GM21619 (cell line): ENCODE data around the gene TRIM33.
"Not testable (repeated sequence)": the region's sequence is repeated elsewhere in the genome, so short reads cannot be mapped to it uniquely, and the experiment has no call there.

Source experiments
- ATAC-seq: cut with Tn5 transposase; IDR thresholded peaks from one replicate; pipeline ENCODE4 v1.9.1; 2021; ENCODE audit not compliant: unreplicated experiment

TRIM33 gene

DNA sequence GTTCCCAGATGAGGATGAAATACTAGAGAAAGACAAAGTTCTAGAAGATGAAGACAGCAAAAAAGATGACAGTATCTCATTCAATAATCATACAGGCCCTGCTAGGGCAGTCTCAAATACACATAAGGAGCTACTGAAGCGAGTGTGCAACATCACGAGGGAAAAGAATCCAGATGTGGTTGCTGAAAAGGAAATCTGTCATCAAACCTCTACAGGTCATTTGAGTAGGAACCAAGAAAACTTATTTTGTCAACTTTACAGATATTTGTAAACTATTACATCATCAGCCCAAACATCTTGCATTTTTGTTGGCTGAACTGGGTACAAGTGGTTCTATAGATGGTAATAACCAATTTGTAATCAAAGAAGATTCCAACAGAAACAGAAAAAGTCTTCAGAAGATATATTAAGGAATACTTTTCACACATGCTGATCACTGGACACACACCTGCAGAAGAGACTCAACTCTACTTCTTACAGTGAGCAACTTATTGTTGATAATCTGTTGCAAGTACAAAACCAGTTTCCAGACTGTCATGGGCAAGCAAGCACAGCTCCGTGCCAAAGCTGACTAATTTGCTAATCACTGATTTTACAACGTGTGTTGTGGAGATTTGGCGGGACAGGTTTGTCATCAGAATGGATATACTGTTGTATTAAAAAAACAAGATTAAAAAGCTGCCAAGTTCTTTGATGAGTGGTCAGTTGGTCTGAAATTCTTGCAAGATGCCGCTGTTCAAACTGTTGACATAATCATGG, 42.1 kb downstream of the TRIM33 start:
- ATAC-seq: no peak

GRCh38 chr1:114468047-114468446, 43.0 kb downstream of the TRIM33 start:
- ATAC-seq: no peak

DNA sequence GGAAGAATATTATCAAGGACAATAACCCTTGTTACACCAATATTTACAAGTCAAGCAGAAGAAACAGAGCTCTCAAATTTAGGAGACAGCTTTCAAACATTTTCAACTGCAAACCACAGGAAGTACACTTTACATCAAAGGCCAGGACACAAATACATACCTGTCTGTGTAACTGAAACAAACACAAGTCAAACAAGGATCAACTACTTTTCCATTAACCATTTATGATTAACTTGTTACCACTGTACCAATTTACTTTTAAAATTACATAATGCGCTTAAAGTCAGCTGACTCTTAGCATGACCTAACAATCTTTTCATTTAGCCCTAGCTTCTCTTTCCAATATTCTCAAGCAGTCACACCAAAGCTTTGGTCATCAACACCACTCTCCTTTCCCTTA, 43.5 kb downstream of the TRIM33 start:
- peak; percentile 66 for ATAC-seq

DNA sequence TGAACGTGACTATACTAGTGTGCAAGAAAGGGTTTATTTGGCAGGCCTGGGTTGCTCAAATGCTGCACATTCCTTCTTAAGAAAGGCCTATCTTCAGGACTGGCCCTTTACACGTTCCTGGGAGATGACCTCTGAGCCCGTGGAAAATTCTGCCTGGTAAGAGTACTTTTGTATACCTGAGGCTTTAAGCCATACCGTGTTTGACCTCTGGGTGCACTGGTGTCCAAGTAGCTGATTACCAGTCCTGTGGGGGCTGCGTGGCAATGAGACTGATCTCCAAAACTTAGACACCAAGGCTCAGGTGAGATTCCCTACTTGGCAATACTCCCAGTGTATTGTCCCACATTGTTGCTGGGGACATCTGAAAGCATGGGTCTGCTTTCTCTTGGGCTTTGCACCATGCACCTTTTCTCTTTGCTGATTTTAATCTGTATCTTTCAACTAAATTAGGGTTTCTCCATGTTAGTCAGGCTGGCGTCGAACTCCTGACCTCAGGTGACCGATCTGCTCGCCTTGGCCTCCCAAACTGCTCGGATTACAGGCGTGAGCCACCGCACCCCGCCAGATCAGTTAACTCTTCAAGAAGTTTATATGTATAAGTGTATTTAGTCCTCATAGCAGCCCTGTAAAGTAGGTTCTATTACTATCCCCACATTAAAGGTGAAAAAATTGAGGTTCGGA, 44.5 kb downstream of the TRIM33 start:
- no peak for ATAC-seq

DNA sequence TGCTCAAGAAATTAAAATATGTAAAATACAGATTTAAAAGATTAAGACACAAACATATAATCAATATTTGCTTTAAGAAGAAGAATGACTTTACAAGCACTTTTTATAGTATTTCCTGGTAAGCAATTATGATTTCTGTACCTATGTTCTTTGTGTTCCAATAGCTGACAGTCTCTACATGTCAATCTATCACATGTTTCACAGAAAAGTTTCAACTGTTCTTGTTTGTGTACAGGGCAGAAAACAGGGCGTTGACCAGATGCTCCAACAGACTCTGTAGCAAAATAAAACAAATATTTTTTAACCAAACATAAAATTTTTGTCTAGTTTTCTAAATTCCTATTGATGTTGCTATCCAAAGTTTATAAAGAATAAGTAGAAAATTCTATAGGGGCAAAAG, 48.0 kb downstream of the TRIM33 start:
- ATAC-seq: no peak

DNA sequence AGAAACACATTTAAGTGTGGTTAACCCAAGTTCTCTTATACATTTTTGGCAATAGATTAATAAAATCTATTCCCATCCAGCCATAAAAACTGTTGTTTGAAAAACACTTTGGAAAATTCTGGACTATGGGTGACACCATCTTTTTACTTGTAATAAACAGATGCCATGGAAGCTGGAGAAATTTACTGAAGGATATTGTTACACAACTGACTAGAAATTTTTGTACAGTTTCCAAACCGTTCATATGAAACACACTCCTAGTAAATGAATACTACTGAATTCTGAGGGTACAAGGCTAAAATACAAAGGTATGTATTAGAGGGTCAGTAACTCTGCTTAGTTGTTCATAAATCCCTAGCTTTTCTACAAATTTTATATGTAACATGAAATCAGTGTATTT, 48.7 kb downstream of the TRIM33 start:
- no peak for ATAC-seq

DNA sequence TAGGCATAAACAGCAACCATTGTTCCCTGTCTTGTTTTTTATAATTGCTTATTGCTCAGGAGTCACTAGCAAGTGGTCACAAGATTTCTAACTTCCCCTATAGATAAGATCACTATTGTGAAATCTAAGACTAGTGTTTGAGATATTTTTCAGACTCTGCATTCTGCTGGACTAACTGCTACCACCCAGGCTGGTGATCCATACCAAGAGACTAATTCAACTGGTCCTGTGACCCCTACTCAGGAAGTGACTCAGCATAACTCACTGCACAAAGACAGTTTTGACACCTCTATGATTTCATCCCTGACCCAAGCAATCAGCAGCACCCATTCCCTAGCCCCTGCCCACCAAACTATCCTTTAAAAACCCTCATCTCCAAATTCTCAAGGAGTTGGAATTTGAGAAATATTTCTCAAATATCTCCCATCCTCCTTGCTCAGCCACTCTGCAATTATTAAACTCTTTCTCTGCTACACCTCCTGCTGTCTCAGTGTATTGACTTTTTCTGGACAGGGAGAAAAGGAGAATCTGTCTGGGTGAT, 52.7 kb downstream of the TRIM33 start:
- ATAC-seq: no peak

GRCh38 chr1:114457675-114458236, 53.2 kb downstream of the TRIM33 start:
- no peak for ATAC-seq

- ATAC-seq: no peak
These were observed 54.4 kb downstream of the TRIM33 start for GRCh38 chr1:114456586-114456985.

- ATAC-seq: no peak
These were observed 55.8 kb downstream of the TRIM33 start for GRCh38 chr1:114455102-114455785.

GRCh38 chr1:114454539-114454938, 56.5 kb downstream of the TRIM33 start:
- ATAC-seq: no peak

DNA sequence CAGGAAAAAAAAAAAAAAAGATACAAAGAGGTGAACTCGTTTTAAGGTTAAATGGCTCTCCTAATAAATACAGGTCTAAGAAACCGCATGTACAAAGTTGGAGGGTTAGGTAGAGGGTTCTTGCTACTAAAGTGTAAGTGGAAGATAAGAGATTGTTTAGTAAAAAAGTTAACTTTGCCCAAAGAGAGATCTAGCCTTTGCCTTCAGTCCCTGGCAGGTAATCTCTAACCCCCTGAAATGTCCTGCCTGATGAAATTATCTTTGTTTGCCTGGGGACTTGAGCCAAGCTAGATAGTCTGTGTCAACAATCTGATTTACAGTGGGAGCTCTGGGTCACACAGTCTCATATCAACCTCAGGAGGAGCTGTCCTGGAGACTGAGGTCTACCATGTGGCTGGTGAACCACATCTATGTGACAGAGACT, 57.6 kb downstream of the TRIM33 start:
- ATAC-seq: no peak

DNA sequence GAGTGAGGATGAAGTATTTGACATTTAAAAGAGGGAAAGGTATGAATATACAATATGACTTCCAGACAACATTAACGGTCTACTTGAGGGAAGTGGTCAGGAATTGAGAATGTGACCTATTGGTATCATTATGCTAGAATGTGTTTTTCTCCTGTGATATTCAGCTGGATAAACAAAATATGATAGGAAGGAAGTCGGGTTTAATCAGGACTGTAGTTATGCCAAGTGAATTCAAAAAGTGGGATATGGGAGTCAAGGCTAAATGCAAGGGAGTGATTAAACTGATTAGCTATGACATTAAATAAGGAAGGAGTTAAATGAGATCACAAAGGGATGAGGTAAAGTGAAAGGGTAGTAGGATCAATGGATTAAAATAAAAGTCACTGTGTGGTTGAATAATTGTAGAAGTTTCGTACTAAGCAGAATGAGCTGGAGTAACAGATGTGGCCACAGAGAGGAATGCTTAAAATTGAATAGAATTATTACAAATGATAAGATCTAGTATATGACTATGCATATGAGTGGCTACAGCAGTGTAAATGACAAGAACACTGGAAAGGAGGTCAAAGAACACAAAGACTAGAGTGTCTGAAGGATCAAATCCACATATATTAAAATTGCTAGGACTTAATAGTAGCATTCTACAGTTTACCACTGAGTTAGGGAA, 62.5 kb downstream of the TRIM33 start:
- ATAC-seq: no peak

- no peak for ATAC-seq
These were observed 64.8 kb downstream of the TRIM33 start for GRCh38 chr1:114446198-114446597.

DNA sequence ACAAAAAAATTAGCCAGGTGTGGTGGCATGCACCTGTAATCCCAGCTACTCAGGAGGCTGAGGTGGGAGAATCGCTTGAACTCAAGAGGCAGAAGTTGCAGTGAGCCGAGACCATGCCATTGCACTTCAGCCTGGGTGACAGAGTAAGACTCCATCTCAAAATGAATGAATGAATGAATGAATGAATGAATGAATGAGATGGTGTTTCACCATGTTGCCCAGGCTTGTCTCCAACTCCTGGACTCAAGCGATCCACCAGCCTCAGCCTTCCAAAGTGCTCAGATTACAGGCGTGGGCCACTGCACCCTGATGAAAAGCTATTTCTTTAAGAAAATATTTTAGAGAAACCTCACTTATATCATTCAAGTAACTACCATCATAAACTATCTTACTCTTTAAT, 67.8 kb downstream of the TRIM33 start:
- ATAC-seq: not testable (repeated sequence)

GRCh38 chr1:114441332-114441731, 69.7 kb downstream of the TRIM33 start:
- no peak for ATAC-seq

- no peak for ATAC-seq
These were observed 71.6 kb downstream of the TRIM33 start for GRCh38 chr1:114439369-114439768.

DNA sequence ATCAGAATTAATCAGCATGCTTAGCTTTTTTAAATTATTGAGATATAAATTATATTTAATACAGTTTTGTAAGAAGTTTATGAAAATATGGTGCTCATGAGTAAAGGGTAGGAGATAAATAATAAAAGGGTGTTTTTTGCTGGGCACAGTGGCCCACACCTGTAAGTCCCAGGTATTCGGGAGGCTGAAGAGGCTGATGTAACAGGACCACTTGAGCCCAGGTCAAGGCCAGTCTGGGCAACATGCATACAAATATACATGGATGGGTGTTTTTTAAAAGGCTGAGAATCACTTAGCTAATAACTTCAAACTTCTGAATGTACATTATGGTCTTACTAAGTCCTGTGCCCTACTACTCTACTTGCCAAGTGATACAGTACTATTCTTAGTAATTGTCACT, 73.2 kb downstream of the TRIM33 start:
- no peak for ATAC-seq

DNA sequence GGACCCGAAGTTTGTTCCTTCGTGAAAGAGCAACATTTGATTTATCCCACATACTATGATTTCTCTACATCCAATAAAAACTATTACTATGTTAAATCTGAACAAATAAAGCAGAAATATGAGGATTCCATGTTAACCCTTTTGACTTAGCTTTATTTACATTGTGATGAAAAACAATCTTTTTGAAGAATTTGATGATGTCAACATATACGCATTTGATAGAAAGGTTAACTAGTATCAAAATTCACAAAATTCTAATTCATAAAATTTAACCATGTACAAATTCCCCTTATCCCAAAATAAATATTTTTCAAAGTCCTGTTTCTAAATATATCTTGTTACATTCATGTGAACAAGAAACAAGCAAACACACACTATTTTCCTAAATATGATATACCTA, 74.2 kb downstream of the TRIM33 start:
- ATAC-seq: no peak

- ATAC-seq: no peak
These were observed 75.8 kb downstream of the TRIM33 start for GRCh38 chr1:114435088-114435715.
